Measurements from ENCODE around the gene ASB3.

DNA sequence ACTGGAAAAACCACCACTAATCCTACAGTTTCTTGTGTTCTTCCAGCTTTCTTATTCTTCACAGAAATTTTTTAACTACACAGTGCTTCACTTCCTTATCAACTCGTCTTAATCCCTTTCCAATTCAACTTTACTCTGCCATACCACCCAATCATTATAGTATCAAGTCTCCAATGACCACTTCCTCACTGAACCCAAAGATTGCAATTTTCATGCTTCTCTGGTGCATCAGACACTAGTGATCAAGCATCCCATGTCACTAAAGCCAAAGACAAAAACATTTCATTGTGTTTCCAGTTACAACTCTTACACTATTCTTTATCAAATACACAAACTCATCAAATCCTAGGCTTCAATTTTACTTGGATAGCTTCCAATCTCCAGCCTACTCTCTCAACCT, 9.6 kb downstream of the ASB3 start:
- TF ChIP-seq, protein P1, sequence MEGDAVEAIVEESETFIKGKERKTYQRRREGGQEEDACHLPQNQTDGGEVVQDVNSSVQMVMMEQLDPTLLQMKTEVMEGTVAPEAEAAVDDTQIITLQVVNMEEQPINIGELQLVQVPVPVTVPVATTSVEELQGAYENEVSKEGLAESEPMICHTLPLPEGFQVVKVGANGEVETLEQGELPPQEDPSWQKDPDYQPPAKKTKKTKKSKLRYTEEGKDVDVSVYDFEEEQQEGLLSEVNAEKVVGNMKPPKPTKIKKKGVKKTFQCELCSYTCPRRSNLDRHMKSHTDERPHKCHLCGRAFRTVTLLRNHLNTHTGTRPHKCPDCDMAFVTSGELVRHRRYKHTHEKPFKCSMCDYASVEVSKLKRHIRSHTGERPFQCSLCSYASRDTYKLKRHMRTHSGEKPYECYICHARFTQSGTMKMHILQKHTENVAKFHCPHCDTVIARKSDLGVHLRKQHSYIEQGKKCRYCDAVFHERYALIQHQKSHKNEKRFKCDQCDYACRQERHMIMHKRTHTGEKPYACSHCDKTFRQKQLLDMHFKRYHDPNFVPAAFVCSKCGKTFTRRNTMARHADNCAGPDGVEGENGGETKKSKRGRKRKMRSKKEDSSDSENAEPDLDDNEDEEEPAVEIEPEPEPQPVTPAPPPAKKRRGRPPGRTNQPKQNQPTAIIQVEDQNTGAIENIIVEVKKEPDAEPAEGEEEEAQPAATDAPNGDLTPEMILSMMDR (IDR thresholded peaks at IDR 0.05) = no peak
- TF ChIP-seq EZH2 (IDR thresholded peaks at IDR 0.05; ENCODE audit: borderline replicate concordance, insufficient read depth, low read depth, low read length, poor library complexity, severe bottlenecking) = no peak

Data from B cell (primary cell).